ENCODE results near the gene SS18L1.

Gene SS18L1

DNA sequence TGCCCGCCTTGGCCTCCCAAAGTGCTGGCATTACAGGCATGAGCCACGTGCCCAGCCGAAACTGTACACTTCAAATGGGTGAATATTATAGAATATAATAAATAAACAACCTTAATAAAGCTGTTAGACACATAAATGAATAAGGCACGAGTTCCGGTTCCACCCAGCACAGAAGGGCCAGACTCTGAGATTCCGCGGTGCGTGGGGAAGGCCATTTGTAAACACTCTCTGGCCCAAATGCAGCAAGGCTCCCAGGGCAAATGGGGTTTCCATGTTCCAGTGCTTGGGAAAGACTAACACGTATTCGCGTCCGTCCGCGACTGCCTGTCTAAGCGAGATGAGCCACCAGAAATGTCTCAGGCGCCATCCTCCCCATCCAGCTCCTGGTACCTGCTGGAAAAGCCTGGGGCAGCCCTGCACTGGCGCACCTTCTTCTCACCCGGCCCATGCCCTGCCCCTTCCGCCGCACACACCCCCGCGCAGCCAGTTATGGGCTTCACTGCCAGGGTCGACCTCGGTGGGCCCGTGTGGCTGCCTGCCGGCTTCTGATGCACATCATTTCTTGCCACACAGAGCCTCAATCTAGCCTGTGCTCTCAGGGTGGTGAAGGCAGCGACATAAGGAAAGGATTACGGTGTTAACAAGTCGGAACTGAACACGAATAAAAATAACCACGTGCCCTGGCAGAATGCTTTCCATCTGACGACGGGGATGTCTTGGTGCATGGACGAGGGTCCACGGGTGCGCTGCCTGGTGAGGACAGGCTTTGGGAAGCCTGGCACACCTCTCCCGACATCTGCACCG is 26.8 kb upstream of the SS18L1 start:
- Mint-ChIP-seq H3K4me3 (no peak overlapping the region), H3K27me3 (ENCODE audit: low read depth) (no peaks in the 10 kb centered on the region), H3K9me3 (peaks cover 14% of the 10 kb centered on the region), H3K27ac (no peak overlapping the region), H3K36me3 (ENCODE audit: low read depth) (peaks cover 1% of the 10 kb centered on the region), H3K4me1 (ENCODE audit: low read depth) (peaks cover 15% of the 10 kb centered on the region)

GRCh38 chr20:62117362-62117646 is 26.3 kb upstream of the SS18L1 start:
- no peak overlapping the region for H3K4me3 Mint-ChIP-seq
- H3K27ac Mint-ChIP-seq = no peak overlapping the region
- H3K27me3 Mint-ChIP-seq (ENCODE audit: low read depth) = no peaks in the 10 kb centered on the region
- H3K36me3 Mint-ChIP-seq (ENCODE audit: low read depth) = peaks cover 1% of the 10 kb centered on the region
- H3K9me3 Mint-ChIP-seq = peaks cover 11% of the 10 kb centered on the region
- H3K4me1 Mint-ChIP-seq (ENCODE audit: low read depth) = peaks cover 15% of the 10 kb centered on the region

GRCh38 chr20:62117658-62118057 is 25.9 kb upstream of the SS18L1 start:
- peaks cover 8% of the 10 kb centered on the region for H3K9me3 Mint-ChIP-seq

GRCh38 chr20:62118113-62119043 is 25.2 kb upstream of the SS18L1 start:
- Mint-ChIP-seq H3K9me3 (peaks cover 3% of the 10 kb centered on the region), H3K27ac (no peak overlapping the region), H3K36me3 (ENCODE audit: low read depth) (peaks cover 1% of the 10 kb centered on the region), H3K4me3 (no peak overlapping the region), H3K4me1 (ENCODE audit: low read depth) (peaks cover 16% of the 10 kb centered on the region), H3K27me3 (ENCODE audit: low read depth) (no peaks in the 10 kb centered on the region)

More at GRCh38 chr20:62117658-62118057, 25.9 kb upstream of the SS18L1 start:
- Mint-ChIP-seq H3K27ac (no peak overlapping the region), H3K27me3 (ENCODE audit: low read depth) (no peaks in the 10 kb centered on the region), H3K4me1 (ENCODE audit: low read depth) (peaks cover 15% of the 10 kb centered on the region), H3K4me3 (no peak overlapping the region), H3K36me3 (ENCODE audit: low read depth) (peaks cover 1% of the 10 kb centered on the region)

GRCh38 chr20:62119115-62119514 is 24.5 kb upstream of the SS18L1 start:
- Mint-ChIP-seq H3K9me3 (peaks cover 3% of the 10 kb centered on the region), H3K36me3 (ENCODE audit: low read depth) (peaks cover 2% of the 10 kb centered on the region), H3K4me3 (no peak overlapping the region), H3K4me1 (ENCODE audit: low read depth) (peaks cover 23% of the 10 kb centered on the region), H3K27ac (no peak overlapping the region), H3K27me3 (ENCODE audit: low read depth) (no peaks in the 10 kb centered on the region)

GRCh38 chr20:62119591-62120364 is 23.8 kb upstream of the SS18L1 start:
- H3K4me1 Mint-ChIP-seq (ENCODE audit: low read depth) = peaks cover 27% of the 10 kb centered on the region

GRCh38 chr20:62120365-62120762 is 23.2 kb upstream of the SS18L1 start:
- peaks cover 3% of the 10 kb centered on the region for H3K9me3 Mint-ChIP-seq
- no peaks in the 10 kb centered on the region for H3K27me3 Mint-ChIP-seq (ENCODE audit: low read depth)
- H3K27ac Mint-ChIP-seq = no peak overlapping the region
- peaks cover 7% of the 10 kb centered on the region for H3K36me3 Mint-ChIP-seq (ENCODE audit: low read depth)
- peaks cover 27% of the 10 kb centered on the region for H3K4me1 Mint-ChIP-seq (ENCODE audit: low read depth)
- peak overlapping the region; percentile 25 for H3K4me3 Mint-ChIP-seq

More at GRCh38 chr20:62119591-62120364, 23.8 kb upstream of the SS18L1 start:
- H3K27me3 Mint-ChIP-seq (ENCODE audit: low read depth) = no peaks in the 10 kb centered on the region
- no peak overlapping the region for H3K4me3 Mint-ChIP-seq
- peaks cover 7% of the 10 kb centered on the region for H3K36me3 Mint-ChIP-seq (ENCODE audit: low read depth)
- peaks cover 3% of the 10 kb centered on the region for H3K9me3 Mint-ChIP-seq
- H3K27ac Mint-ChIP-seq = no peak overlapping the region

GRCh38 chr20:62120990-62121775 is 22.4 kb upstream of the SS18L1 start:
- H3K4me1 Mint-ChIP-seq (ENCODE audit: low read depth) = peaks cover 27% of the 10 kb centered on the region
- H3K27me3 Mint-ChIP-seq (ENCODE audit: low read depth) = no peaks in the 10 kb centered on the region
- peaks cover 7% of the 10 kb centered on the region for H3K36me3 Mint-ChIP-seq (ENCODE audit: low read depth)
- no peaks in the 10 kb centered on the region for H3K9me3 Mint-ChIP-seq
- peak overlapping the region; percentile 85 for H3K4me3 Mint-ChIP-seq
- H3K27ac Mint-ChIP-seq = peak overlapping the region; percentile 82

DNA sequence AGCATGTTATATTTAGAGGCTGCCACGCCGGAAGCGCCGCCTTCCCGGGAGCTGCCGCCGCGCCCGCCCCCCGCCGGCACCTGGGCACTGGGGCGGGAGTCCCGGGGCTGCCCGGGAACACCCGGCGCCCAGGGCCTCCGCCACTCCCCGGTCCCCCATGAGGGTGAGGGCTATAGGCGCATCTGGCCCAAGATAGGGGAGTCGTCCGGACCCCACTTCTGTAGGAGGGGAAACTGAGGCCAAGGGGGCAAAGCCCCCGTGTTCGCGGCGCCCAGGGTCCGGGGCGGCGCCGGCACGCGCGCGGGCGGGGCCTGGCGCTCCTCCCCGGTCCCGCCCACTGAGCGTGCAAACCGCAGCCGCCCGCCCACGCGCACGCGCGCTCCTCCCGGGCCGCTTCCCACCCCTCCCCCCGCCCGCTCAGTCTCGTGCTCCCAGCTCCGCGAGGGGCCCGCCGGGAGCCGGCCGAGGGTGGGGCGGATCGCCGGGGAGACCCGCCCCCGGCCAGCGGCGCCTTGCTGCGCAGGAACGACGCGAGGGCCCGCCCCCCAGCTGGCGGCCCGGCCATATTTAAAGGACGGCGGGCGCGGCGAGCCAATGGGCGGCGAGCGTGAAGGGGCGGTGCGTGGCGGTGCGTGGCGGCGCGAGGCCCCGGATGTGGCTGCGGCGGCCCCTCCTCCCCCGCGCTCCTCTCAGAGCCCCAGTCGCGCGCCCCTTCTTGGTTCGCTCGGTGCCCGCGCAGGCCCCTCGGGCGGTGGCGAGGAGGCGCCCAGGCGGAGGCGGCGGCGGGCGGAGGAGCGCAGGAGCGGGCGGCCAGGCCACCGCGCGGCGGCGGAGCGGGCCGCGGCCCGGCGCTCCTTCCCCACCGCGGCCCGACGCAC is 21.6 kb upstream of the SS18L1 start, which contains the start of gene LSM14B:
LSM14B (plus strand) TSS at position 700 of the 878 bp plus-strand sequence. CDS start 192 bp downstream, outside the sequence.
- no peaks in the 10 kb centered on the region for H3K9me3 Mint-ChIP-seq
- H3K4me1 Mint-ChIP-seq (ENCODE audit: low read depth) = peaks cover 27% of the 10 kb centered on the region
- H3K36me3 Mint-ChIP-seq (ENCODE audit: low read depth) = peaks cover 11% of the 10 kb centered on the region
- H3K4me3 Mint-ChIP-seq = peak within 1 kb of the TSS; percentile 85
- peak within 1 kb of the TSS; percentile 82 for H3K27ac Mint-ChIP-seq
- H3K27me3 Mint-ChIP-seq (ENCODE audit: low read depth) = no peaks in the 10 kb centered on the region

GRCh38 chr20:62122654-62123449 is 20.7 kb upstream of the SS18L1 start:
- Mint-ChIP-seq H3K27me3 (ENCODE audit: low read depth) (no peaks in the 10 kb centered on the region), H3K4me1 (ENCODE audit: low read depth) (peaks cover 21% of the 10 kb centered on the region), H3K9me3 (no peaks in the 10 kb centered on the region), H3K4me3 (peak overlapping the region; percentile 84), H3K36me3 (ENCODE audit: low read depth) (peaks cover 18% of the 10 kb centered on the region), H3K27ac (peak overlapping the region; percentile 57)

GRCh38 chr20:62123450-62124118 is 20.0 kb upstream of the SS18L1 start:
- no peaks in the 10 kb centered on the region for H3K27me3 Mint-ChIP-seq (ENCODE audit: low read depth)
- H3K4me1 Mint-ChIP-seq (ENCODE audit: low read depth) = peaks cover 21% of the 10 kb centered on the region
- peaks cover 25% of the 10 kb centered on the region for H3K36me3 Mint-ChIP-seq (ENCODE audit: low read depth)
- H3K4me3 Mint-ChIP-seq = peak overlapping the region; percentile 84
- peak overlapping the region; percentile 57 for H3K27ac Mint-ChIP-seq
- no peaks in the 10 kb centered on the region for H3K9me3 Mint-ChIP-seq

DNA sequence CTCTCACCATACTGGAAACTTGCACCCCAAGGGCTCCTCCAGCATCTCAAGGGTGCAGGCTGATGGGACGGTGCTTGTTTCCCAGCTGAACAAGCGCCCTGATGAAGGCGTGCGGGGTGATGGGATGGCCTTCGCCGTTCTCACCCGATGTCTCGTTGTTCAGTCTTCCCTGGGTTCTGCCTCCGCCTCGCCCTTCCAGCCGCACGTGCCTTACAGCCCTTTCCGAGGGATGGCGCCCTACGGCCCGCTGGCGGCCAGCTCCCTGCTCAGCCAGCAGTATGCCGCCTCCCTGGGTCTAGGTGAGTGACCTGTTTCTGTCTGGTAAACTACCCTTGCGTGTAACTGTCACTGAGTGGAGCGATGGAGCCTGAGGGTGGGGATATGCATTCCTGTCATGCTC is 17.4 kb upstream of the SS18L1 start:
- Mint-ChIP-seq H3K4me3 (no peak overlapping the region), H3K27ac (no peak overlapping the region), H3K27me3 (ENCODE audit: low read depth) (no peaks in the 10 kb centered on the region), H3K36me3 (ENCODE audit: low read depth) (peaks cover 40% of the 10 kb centered on the region), H3K9me3 (no peaks in the 10 kb centered on the region), H3K4me1 (ENCODE audit: low read depth) (peaks cover 18% of the 10 kb centered on the region)
